ENCODE data around the gene TMEM52B.

DNA sequence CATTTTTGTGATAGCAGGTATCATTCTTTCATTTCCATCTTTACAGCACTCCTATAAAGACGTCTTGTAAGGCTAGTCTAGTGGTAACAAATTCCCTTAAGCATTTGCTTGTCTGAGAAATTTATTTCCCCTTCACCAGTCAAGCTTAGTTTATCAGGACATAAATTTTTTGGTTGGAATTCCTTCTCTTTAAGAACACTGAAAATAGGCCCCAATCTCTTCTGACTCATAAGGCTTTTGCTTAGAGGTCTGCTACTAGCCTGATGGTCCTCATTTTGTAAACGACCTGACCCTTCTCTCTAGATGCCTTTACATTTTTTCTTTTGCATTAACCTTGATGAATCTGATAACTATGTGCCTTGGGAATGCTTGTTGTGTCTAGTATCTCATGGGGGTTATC, 27.2 kb upstream of the TMEM52B start:
- TF ChIP-seq, protein P1, sequence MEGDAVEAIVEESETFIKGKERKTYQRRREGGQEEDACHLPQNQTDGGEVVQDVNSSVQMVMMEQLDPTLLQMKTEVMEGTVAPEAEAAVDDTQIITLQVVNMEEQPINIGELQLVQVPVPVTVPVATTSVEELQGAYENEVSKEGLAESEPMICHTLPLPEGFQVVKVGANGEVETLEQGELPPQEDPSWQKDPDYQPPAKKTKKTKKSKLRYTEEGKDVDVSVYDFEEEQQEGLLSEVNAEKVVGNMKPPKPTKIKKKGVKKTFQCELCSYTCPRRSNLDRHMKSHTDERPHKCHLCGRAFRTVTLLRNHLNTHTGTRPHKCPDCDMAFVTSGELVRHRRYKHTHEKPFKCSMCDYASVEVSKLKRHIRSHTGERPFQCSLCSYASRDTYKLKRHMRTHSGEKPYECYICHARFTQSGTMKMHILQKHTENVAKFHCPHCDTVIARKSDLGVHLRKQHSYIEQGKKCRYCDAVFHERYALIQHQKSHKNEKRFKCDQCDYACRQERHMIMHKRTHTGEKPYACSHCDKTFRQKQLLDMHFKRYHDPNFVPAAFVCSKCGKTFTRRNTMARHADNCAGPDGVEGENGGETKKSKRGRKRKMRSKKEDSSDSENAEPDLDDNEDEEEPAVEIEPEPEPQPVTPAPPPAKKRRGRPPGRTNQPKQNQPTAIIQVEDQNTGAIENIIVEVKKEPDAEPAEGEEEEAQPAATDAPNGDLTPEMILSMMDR (IDR thresholded peaks at IDR 0.05), result no peak
- no peak for TF ChIP-seq POLR2A (IDR thresholded peaks at IDR 0.05)
- TF ChIP-seq POLR2AphosphoS5 (IDR thresholded peaks at IDR 0.05), result no peak

All from breast epithelium (tissue), 3 donors.